Panc1 (cell line): ENCODE data around the gene UGDH. TPM values are rescaled to one million over a fixed set of nuclear protein-coding genes. Genes with fewer than 3 reads are reported as not detected.

Experiments used
- ATAC-seq: fragments of 200-7000 bp; cut with Tn5 transposase; 2 replicates; pipeline ENCODE4 v1.9.1; 2020; ENCODE audit warnings: mild to moderate bottlenecking, moderate library complexity
- BruUV-seq: library from RNA; stranded (reverse); fragments of 400-500 nt; replicated peaks from 2 replicates; lab custom pipeline; 2021; lab: Mats Ljungman, UMichigan
- CTCF ChIA-PET: fragments of 300-600 bp; sonication (Branson Sonifier 250); formaldehyde crosslinking; loops from one replicate; lab custom pipeline; 2022; ENCODE audit warnings: antibody characterized with exemption; lab: Charles Lee
- POLR2A ChIA-PET: fragments of 300-600 bp; sonication (Branson Sonifier 250); formaldehyde crosslinking; loops from one replicate; lab custom pipeline; 2022; ENCODE audit warnings: antibody characterized with exemption; lab: Charles Lee
- DNase-seq: peaks from one replicate; pipeline ENCODE4 v3.0.0-alpha.2; 2010; ENCODE audit warnings: low read depth, low spot score
- H3K27ac ChIP-seq: 2 replicates; pipeline ENCODE4 v1.5.1; 2011; ENCODE audit warnings: mild to moderate bottlenecking, low read length, inconsistent platforms
- H3K27me3 ChIP-seq: fragments of 200-500 bp; sonication (Bioruptor generic); 2 replicates; pipeline ENCODE4 v1.6.0; 2014; ENCODE audit warnings: low read length, inconsistent platforms; ENCODE audit not compliant: control insufficient read depth, insufficient read depth
- H3K36me3 ChIP-seq: fragments of 200-500 bp; sonication (Bioruptor generic); 2 replicates; pipeline ENCODE4 v1.5.1; 2014; ENCODE audit warnings: inconsistent platforms, mild to moderate bottlenecking, low read length, moderate library complexity; ENCODE audit not compliant: control insufficient read depth, insufficient read depth
- H3K4me1 ChIP-seq: 2 replicates; pipeline ENCODE4 v1.5.1; 2011; ENCODE audit warnings: inconsistent platforms, mild to moderate bottlenecking, low read length, moderate library complexity; ENCODE audit not compliant: control insufficient read depth, insufficient read depth
- H3K4me3 ChIP-seq, 2 experiments: 2 replicates each; pipeline ENCODE4 v1.5.1; 2011 to 2012; ENCODE audit warnings: low read depth in 2 of 2, low read length in 2 of 2, mild to moderate bottlenecking in 2 of 2, inconsistent platforms in 1 of 2, moderate library complexity in 1 of 2
- H3K9me3 ChIP-seq: fragments of 200-500 bp; sonication (Bioruptor generic); 2 replicates; pipeline ENCODE4 v1.5.1; 2014; ENCODE audit warnings: low read depth, mild to moderate bottlenecking, inconsistent platforms, low read length, moderate library complexity; ENCODE audit not compliant: control insufficient read depth, insufficient read depth
- CTCF ChIP-seq: fragments of 450-650 bp; IDR thresholded peaks from 2 replicates; pipeline ENCODE4 v1.5.1; 2017; ENCODE audit warnings: mild to moderate bottlenecking
- POLR2AphosphoS5 ChIP-seq: IDR thresholded peaks from 2 replicates; pipeline ENCODE4 v1.6.1; 2012; ENCODE audit warnings: mild to moderate bottlenecking, low read depth, low read length, moderate library complexity
- SIN3A ChIP-seq: IDR thresholded peaks from 2 replicates; pipeline ENCODE4 v1.6.1; 2012; ENCODE audit warnings: low read depth, mild to moderate bottlenecking, low read length, moderate library complexity, borderline replicate concordance; ENCODE audit not compliant: insufficient read depth
- TCF7L2 ChIP-seq: IDR thresholded peaks from 2 replicates; pipeline ENCODE4 v1.6.1; 2011; ENCODE audit warnings: mild to moderate bottlenecking, low read depth, low read length, inconsistent platforms
- in situ Hi-C: cut with HindIII; loops from 2 replicates; pipeline ENCODE4 v1.10.0; 2016; ENCODE audit warnings: low sequenced_read_pairs, low pct_unique_long_range_greater_than_20kb
- intact Hi-C: fragments of 100-400 bp; cut with micrococcal nuclease; formaldehyde crosslinking; loops from one replicate; pipeline ENCODE4 v1.10.0; 2022; ENCODE audit not compliant: unreplicated experiment
- total RNA-seq: library from RNA; stranded (reverse); gene quantifications from one replicate; pipeline ENCODE4 v1.2.1, GENCODE V29; 2021; ENCODE audit not compliant: unreplicated experiment
- TF ChIP-seq, protein P1 (sequence below), 2 experiments: IDR thresholded peaks; 2 replicates each; pipeline ENCODE4 v1.6.1; 2011 to 2012; ENCODE audit warnings: low read depth in 2 of 2, control low read depth in 1 of 2, low read length in 1 of 2, mild to moderate bottlenecking in 1 of 2, moderate library complexity in 1 of 2; ENCODE audit not compliant: insufficient read depth in 1 of 2

Gene UGDH
- total RNA-seq, 1 experiment from 2014 or later, result 373 TPM

GRCh38 chr4:39450618-39451017 lies 76.6 kb downstream of the UGDH start:
- no TSS peak for BruUV-seq
- Histone ChIP-seq H3K9me3 (no peaks in the 10 kb centered on the region), H3K27me3 (no peaks in the 10 kb centered on the region), H3K4me3 (no peak overlapping the region), H3K36me3 (peaks cover 34% of the 10 kb centered on the region), H3K4me1 (no peaks in the 10 kb centered on the region), H3K27ac (no peak overlapping the region)
- ATAC-seq (no peak), DNase-seq (no peak)
- TF ChIP-seq SIN3A, result no peak
- TF ChIP-seq TCF7L2, result no peak
- TF ChIP-seq, protein P1, sequence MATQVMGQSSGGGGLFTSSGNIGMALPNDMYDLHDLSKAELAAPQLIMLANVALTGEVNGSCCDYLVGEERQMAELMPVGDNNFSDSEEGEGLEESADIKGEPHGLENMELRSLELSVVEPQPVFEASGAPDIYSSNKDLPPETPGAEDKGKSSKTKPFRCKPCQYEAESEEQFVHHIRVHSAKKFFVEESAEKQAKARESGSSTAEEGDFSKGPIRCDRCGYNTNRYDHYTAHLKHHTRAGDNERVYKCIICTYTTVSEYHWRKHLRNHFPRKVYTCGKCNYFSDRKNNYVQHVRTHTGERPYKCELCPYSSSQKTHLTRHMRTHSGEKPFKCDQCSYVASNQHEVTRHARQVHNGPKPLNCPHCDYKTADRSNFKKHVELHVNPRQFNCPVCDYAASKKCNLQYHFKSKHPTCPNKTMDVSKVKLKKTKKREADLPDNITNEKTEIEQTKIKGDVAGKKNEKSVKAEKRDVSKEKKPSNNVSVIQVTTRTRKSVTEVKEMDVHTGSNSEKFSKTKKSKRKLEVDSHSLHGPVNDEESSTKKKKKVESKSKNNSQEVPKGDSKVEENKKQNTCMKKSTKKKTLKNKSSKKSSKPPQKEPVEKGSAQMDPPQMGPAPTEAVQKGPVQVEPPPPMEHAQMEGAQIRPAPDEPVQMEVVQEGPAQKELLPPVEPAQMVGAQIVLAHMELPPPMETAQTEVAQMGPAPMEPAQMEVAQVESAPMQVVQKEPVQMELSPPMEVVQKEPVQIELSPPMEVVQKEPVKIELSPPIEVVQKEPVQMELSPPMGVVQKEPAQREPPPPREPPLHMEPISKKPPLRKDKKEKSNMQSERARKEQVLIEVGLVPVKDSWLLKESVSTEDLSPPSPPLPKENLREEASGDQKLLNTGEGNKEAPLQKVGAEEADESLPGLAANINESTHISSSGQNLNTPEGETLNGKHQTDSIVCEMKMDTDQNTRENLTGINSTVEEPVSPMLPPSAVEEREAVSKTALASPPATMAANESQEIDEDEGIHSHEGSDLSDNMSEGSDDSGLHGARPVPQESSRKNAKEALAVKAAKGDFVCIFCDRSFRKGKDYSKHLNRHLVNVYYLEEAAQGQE (IDR thresholded peaks at IDR 0.05; ENCODE audit: insufficient read depth in 1 of 2, low read depth in 2 of 2, low read length in 1 of 2), result no peak
- TF ChIP-seq CTCF, result no peak
- 0 out of 2 replicates have a peak, but pooled peaks have one; percentile 8 for TF ChIP-seq POLR2AphosphoS5
- ChIA-PET POLR2A (no interaction called here), CTCF (no interaction called here)
- in situ Hi-C loops (no loop called here), intact Hi-C loops (no loop called here)

Other genes starting within 250 kb of the UGDH start
- 34.4 TPM for gene RFC1, start 161.1 kb downstream of the UGDH start, total RNA-seq
- gene KLB, start 120.5 kb downstream of the UGDH start, total RNA-seq, result not detected
- gene RPL9, start 68.5 kb downstream of the UGDH start, total RNA-seq, result 386 TPM
- 6.8 TPM for gene LIAS, start 68.4 kb downstream of the UGDH start, total RNA-seq
- 48.2 TPM for gene SMIM14, start 111.4 kb upstream of the UGDH start, total RNA-seq
- 84.1 TPM for gene UBE2K, start 170.7 kb upstream of the UGDH start, total RNA-seq